Endodermal cell (in vitro differentiated cells): Measurements from ENCODE around the gene ATRNL1. TPM values are rescaled to one million over a fixed set of nuclear protein-coding genes. Genes with fewer than 3 reads are reported as not detected.
A peak's percentile ranks its signal among the peaks of the same experiment; 100 is the strongest.

Experiments used
- DNase-seq: peaks from one replicate; pipeline ENCODE4 v3.0.0-alpha.2; 2017
- H3K27ac ChIP-seq: 2 replicates; pipeline ENCODE4 v1.5.1; 2013; ENCODE audit warnings: mild to moderate bottlenecking, low read depth, low read length, moderate library complexity
- H3K27me3 ChIP-seq: 2 replicates; pipeline ENCODE4 v1.6.1; 2013; ENCODE audit warnings: mild to moderate bottlenecking, low read length, moderate library complexity; ENCODE audit not compliant: insufficient read depth, control insufficient read depth, poor library complexity, severe bottlenecking
- H3K36me3 ChIP-seq: 2 replicates; pipeline ENCODE4 v1.7.0; 2013; ENCODE audit warnings: mild to moderate bottlenecking, low read length, moderate library complexity; ENCODE audit not compliant: control insufficient read depth, insufficient read depth
- H3K4me1 ChIP-seq: one replicate; pipeline ENCODE4 v1.7.0; 2013; ENCODE audit warnings: low read length; ENCODE audit not compliant: control insufficient read depth, insufficient read depth
- H3K4me3 ChIP-seq: 2 replicates; pipeline ENCODE4 v1.5.1; 2013; ENCODE audit warnings: mild to moderate bottlenecking, low read length, moderate library complexity
- H3K9ac ChIP-seq: 2 replicates; pipeline ENCODE4 v1.6.1; 2013; ENCODE audit warnings: mild to moderate bottlenecking, low read length, moderate library complexity; ENCODE audit not compliant: poor library complexity, severe bottlenecking; ENCODE audit errors: extremely low read depth
- H3K9me3 ChIP-seq: 2 replicates; pipeline ENCODE4 v1.6.1; 2013; ENCODE audit warnings: mild to moderate bottlenecking, low read length, moderate library complexity; ENCODE audit not compliant: control insufficient read depth
- H3K27ac Mint-ChIP-seq: 2 replicates; pipeline ENCODE4 v1.8.0; 2020; ENCODE audit warnings: mixed read lengths
- H3K27me3 Mint-ChIP-seq: 2 replicates; pipeline ENCODE4 v1.8.0; 2021; ENCODE audit warnings: mild to moderate bottlenecking, mixed read lengths; ENCODE audit not compliant: insufficient read depth
- H3K36me3 Mint-ChIP-seq: 2 replicates; pipeline ENCODE4 v1.8.0; 2020; ENCODE audit warnings: low read depth, mixed read lengths
- H3K4me1 Mint-ChIP-seq: 2 replicates; pipeline ENCODE4 v1.8.0; 2020; ENCODE audit warnings: mixed read lengths
- H3K4me3 Mint-ChIP-seq: 2 replicates; pipeline ENCODE4 v1.8.0; 2020; ENCODE audit warnings: mild to moderate bottlenecking, moderate library complexity, mixed read lengths
- H3K9me3 Mint-ChIP-seq: 2 replicates; pipeline ENCODE4 v1.8.0; 2020; ENCODE audit warnings: mild to moderate bottlenecking, mixed read lengths
- WGBS, 2 experiments: methylation state at CpG; one replicate each; pipeline versions ENCODE4 v1.1.5 to v1.1.7; 2013; ENCODE audit warnings: missing lambda C conversion rate in 2 of 2, mixed read lengths in 1 of 2; ENCODE audit not compliant: insufficient coverage in 1 of 2, insufficient read length in 1 of 2; 5-methylcytosine and 5-hydroxymethylcytosine counted together
- total RNA-seq, 2 donors: library from RNA; stranded (reverse); fragmentation: NEBNext Ultra II Directional in 1 of 2; extraction: Animal tissue kit (Norgen Biotek cat#: 25700) in 1 of 2; gene quantifications; 2 replicates in 1 of 2; 3 replicates in 1 of 2; pipeline ENCODE4 v1.2.1, GENCODE V29; 2021
- TF ChIP-seq, protein P1 (sequence below): fragments of 200-600 bp; sonication (generic); conservative IDR thresholded peaks from 2 replicates; pipeline ENCODE4 v1.5.0; 2021; ENCODE audit warnings: antibody characterized with exemption, mild to moderate bottlenecking

ATRNL1 gene
- total RNA-seq, 2 donors from 2014 or later = 8.0 to 9.0 TPM

GRCh38 chr10:115968236-115968635, 875.1 kb downstream of the ATRNL1 start:
- Histone ChIP-seq H3K27me3 (peaks cover 22% of the 10 kb centered on the region), H3K9ac (no peak overlapping the region), H3K27ac (no peak overlapping the region), H3K36me3 (no peaks in the 10 kb centered on the region), H3K4me1 (no peaks in the 10 kb centered on the region), H3K9me3 (no peaks in the 10 kb centered on the region), H3K4me3 (no peak overlapping the region)
- Mint-ChIP-seq H3K36me3 (no peaks in the 10 kb centered on the region), H3K4me1 (peaks cover 7% of the 10 kb centered on the region), H3K9me3 (no peaks in the 10 kb centered on the region), H3K4me3 (no peak overlapping the region), H3K27ac (no peak overlapping the region), H3K27me3 (peaks cover 59% of the 10 kb centered on the region)
- no peak for DNase-seq
- 92 to 100% methylated on average over 3 of the region's 3 CpGs for WGBS, 2 experiments
- TF ChIP-seq, protein P1, sequence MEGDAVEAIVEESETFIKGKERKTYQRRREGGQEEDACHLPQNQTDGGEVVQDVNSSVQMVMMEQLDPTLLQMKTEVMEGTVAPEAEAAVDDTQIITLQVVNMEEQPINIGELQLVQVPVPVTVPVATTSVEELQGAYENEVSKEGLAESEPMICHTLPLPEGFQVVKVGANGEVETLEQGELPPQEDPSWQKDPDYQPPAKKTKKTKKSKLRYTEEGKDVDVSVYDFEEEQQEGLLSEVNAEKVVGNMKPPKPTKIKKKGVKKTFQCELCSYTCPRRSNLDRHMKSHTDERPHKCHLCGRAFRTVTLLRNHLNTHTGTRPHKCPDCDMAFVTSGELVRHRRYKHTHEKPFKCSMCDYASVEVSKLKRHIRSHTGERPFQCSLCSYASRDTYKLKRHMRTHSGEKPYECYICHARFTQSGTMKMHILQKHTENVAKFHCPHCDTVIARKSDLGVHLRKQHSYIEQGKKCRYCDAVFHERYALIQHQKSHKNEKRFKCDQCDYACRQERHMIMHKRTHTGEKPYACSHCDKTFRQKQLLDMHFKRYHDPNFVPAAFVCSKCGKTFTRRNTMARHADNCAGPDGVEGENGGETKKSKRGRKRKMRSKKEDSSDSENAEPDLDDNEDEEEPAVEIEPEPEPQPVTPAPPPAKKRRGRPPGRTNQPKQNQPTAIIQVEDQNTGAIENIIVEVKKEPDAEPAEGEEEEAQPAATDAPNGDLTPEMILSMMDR = peak; percentile 55

GRCh38 chr10:115969591-115969990, 876.4 kb downstream of the ATRNL1 start:
- Mint-ChIP-seq H3K4me3 (no peak overlapping the region), H3K36me3 (no peaks in the 10 kb centered on the region), H3K4me1 (peaks cover 2% of the 10 kb centered on the region), H3K27me3 (peaks cover 71% of the 10 kb centered on the region), H3K27ac (no peak overlapping the region), H3K9me3 (peaks cover 10% of the 10 kb centered on the region)
- DNase-seq = no peak
- Histone ChIP-seq H3K27me3 (peaks cover 27% of the 10 kb centered on the region), H3K36me3 (no peaks in the 10 kb centered on the region), H3K9me3 (peaks cover 10% of the 10 kb centered on the region), H3K4me3 (no peak overlapping the region), H3K27ac (no peak overlapping the region), H3K9ac (no peak overlapping the region), H3K4me1 (peaks cover 2% of the 10 kb centered on the region)
- TF ChIP-seq, protein P1 = no peak
- 90 to 94% methylated on average over 6 to 11 of the region's 11 CpGs for WGBS, 2 experiments

GRCh38 chr10:115971921-115972320, 878.8 kb downstream of the ATRNL1 start:
- H3K4me1 Mint-ChIP-seq = peaks cover 16% of the 10 kb centered on the region
- H3K27ac Mint-ChIP-seq = no peak overlapping the region
- peaks cover 33% of the 10 kb centered on the region for H3K27me3 ChIP-seq
- WGBS, 2 experiments = 92 to 93% methylated on average over 3 to 6 of the region's 6 CpGs
- H3K27me3 Mint-ChIP-seq = peaks cover 72% of the 10 kb centered on the region
- H3K4me1 ChIP-seq = peaks cover 18% of the 10 kb centered on the region
- H3K4me3 Mint-ChIP-seq = no peak overlapping the region
- no peaks in the 10 kb centered on the region for H3K36me3 ChIP-seq
- H3K36me3 Mint-ChIP-seq = no peaks in the 10 kb centered on the region
- TF ChIP-seq, protein P1 = no peak
- peaks cover 10% of the 10 kb centered on the region for H3K9me3 Mint-ChIP-seq
- H3K4me3 ChIP-seq = no peak overlapping the region
- H3K9me3 ChIP-seq = peaks cover 10% of the 10 kb centered on the region
- DNase-seq = no peak
- no peak overlapping the region for H3K27ac ChIP-seq
- no peak overlapping the region for H3K9ac ChIP-seq
